Right kidney (tissue), 9 donors: ENCODE results near the gene ZNF169.
A peak's percentile ranks its signal among the peaks of the same experiment; 100 is the strongest.
"Not testable (repeated sequence)": the region's sequence is repeated elsewhere in the genome, so short reads cannot be mapped to it uniquely, and the experiment has no call there.

ENCODE experiments used
- DNase-seq: peaks from one replicate; pipeline ENCODE4 v3.0.0-alpha.2; 2016
- long read RNA-seq, 8 donors: transcript quantifications; one replicate each; lab custom pipeline, GENCODE V29; 2026

ZNF169 gene
- long read RNA-seq, donor 1, partial matches to known transcripts: 0 of 1 reads
- long read RNA-seq, donor 1, other reads (novel, unspliced or antisense): 0 of 1 reads
- long read RNA-seq, donor 2: 0 reads
- long read RNA-seq, donor 3: 0 reads
- long read RNA-seq, donor 4, partial matches to known transcripts: 0 of 2 reads
- long read RNA-seq, donor 4, other reads (novel, unspliced or antisense): 0 of 2 reads
- long read RNA-seq, donor 5: 0 reads
- long read RNA-seq, donor 6: 0 reads
- long read RNA-seq, donor 7, partial matches to known transcripts: 0 of 2 reads
- long read RNA-seq, donor 7, other reads (novel, unspliced or antisense): 0 of 2 reads
- long read RNA-seq, donor 8, partial matches to known transcripts: 0 of 1 reads
- long read RNA-seq, donor 8, other reads (novel, unspliced or antisense): 0 of 1 reads

GRCh38 chr9:94259077-94259862 lies at the start of gene ZNF169:
ZNF169 (plus strand) TSS chr9:94259298; CDS start chr9:94278813, 19,515 bp downstream.
- peak; percentile 75 for DNase-seq

GRCh38 chr9:94210616-94211603 lies 48.2 kb upstream of the ZNF169 start:
- no peak for DNase-seq

GRCh38 chr9:94212091-94212490 lies 47.0 kb upstream of the ZNF169 start:
- DNase-seq: no peak

- DNase-seq: no peak
These were observed 46.6 kb upstream of the ZNF169 start for GRCh38 chr9:94212531-94212930.

- DNase-seq: peak; percentile 29
These were observed 45.5 kb upstream of the ZNF169 start for GRCh38 chr9:94213511-94214124.

GRCh38 chr9:94222870-94223269 lies 36.2 kb upstream of the ZNF169 start:
- no peak for DNase-seq

GRCh38 chr9:94225413-94225812 lies 33.7 kb upstream of the ZNF169 start:
- DNase-seq: not testable (repeated sequence)

- no peak for DNase-seq
These were observed 30.5 kb upstream of the ZNF169 start for GRCh38 chr9:94228616-94229015.

GRCh38 chr9:94232428-94232827 lies 26.7 kb upstream of the ZNF169 start:
- no peak for DNase-seq

- DNase-seq: not testable (repeated sequence)
These were observed 18.0 kb upstream of the ZNF169 start for GRCh38 chr9:94241098-94241497.

GRCh38 chr9:94245651-94246050 lies 13.4 kb upstream of the ZNF169 start:
- DNase-seq: no peak

GRCh38 chr9:94250456-94250855 lies 8.6 kb upstream of the ZNF169 start:
- no peak for DNase-seq

GRCh38 chr9:94256007-94256406 lies 3.1 kb upstream of the ZNF169 start:
- no peak for DNase-seq

- DNase-seq: not testable (repeated sequence)
These were observed 6.7 kb downstream of the ZNF169 start for GRCh38 chr9:94265626-94266402.

- DNase-seq: no peak
These were observed 10.2 kb downstream of the ZNF169 start for GRCh38 chr9:94269264-94269663.

GRCh38 chr9:94270009-94270408 lies 10.9 kb downstream of the ZNF169 start:
- no peak for DNase-seq

- DNase-seq: not testable (repeated sequence)
These were observed 17.9 kb downstream of the ZNF169 start for GRCh38 chr9:94277029-94277428.

GRCh38 chr9:94277885-94278536 lies 18.9 kb downstream of the ZNF169 start:
- DNase-seq: no peak

GRCh38 chr9:94280409-94280989 lies 21.4 kb downstream of the ZNF169 start:
- DNase-seq: no peak

- no peak for DNase-seq
These were observed 22.0 kb downstream of the ZNF169 start for GRCh38 chr9:94281101-94281500.
